H1 (cell line): ENCODE results near the gene CLDN7. TPM values are rescaled to one million over a fixed set of nuclear protein-coding genes. Genes with fewer than 3 reads are reported as not detected.
A peak's percentile ranks its signal among the peaks of the same experiment; 100 is the strongest.

Source experiments
- CTCF ChIA-PET: fragments of 300-600 bp; sonication (Branson Sonifier 250); formaldehyde crosslinking; loops from one replicate; lab custom pipeline; 2021; ENCODE audit not compliant: partially characterized antibody; lab: Charles Lee
- POLR2A ChIA-PET: fragments of 300-600 bp; sonication (Branson Sonifier 250); formaldehyde crosslinking; loops from one replicate; lab custom pipeline; 2021; ENCODE audit warnings: inconsistent platforms; ENCODE audit not compliant: partially characterized antibody; lab: Charles Lee
- DNase-seq, 2 experiments: peaks; one replicate each; pipeline versions ENCODE4 v3.0.0 to v3.0.0-alpha.2; 2010 to 2022; ENCODE audit warnings: low spot score in 2 of 2, low read depth in 1 of 2, mixed read lengths in 1 of 2
- FAIRE-seq: peaks from 2 replicates; lab custom pipeline; 2011; peaks lifted over from hg19 to GRCh38; lab: Jason Lieb, UNC
- H2AFZ ChIP-seq: 2 replicates; pipeline ENCODE4 v1.8.1; 2012; ENCODE audit warnings: low read length, inconsistent platforms
- H2AK5ac ChIP-seq: 2 replicates; pipeline ENCODE4 v1.6.1; 2013; ENCODE audit warnings: low read depth, low read length
- H2BK120ac ChIP-seq: replicated peaks from 2 replicates; pipeline ENCODE3; 2013; ENCODE audit warnings: low read depth, low read length, inconsistent platforms
- H2BK12ac ChIP-seq: 2 replicates; pipeline ENCODE4 v1.6.1; 2013; ENCODE audit warnings: low read depth, low read length
- H2BK15ac ChIP-seq: 2 replicates; pipeline ENCODE4 v1.6.1; 2013; ENCODE audit warnings: low read length
- H2BK20ac ChIP-seq: 2 replicates; pipeline ENCODE4 v1.6.1; 2013; ENCODE audit warnings: low read length
- H2BK5ac ChIP-seq: 2 replicates; pipeline ENCODE4 v1.6.1; 2013; ENCODE audit warnings: low read depth, low read length
- H3K14ac ChIP-seq: 2 replicates; pipeline ENCODE4 v1.6.1; 2013; ENCODE audit warnings: inconsistent platforms; ENCODE audit not compliant: insufficient read length
- H3K18ac ChIP-seq: 2 replicates; pipeline ENCODE4 v1.6.1; 2013; ENCODE audit warnings: low read length; ENCODE audit errors: extremely low read depth
- H3K23ac ChIP-seq: 2 replicates; pipeline ENCODE4 v1.6.1; 2013; ENCODE audit warnings: inconsistent platforms; ENCODE audit not compliant: insufficient read length
- H3K23me2 ChIP-seq: 2 replicates; pipeline ENCODE4 v1.6.1; 2013; ENCODE audit warnings: low read depth, low read length
- H3K27ac ChIP-seq: 2 replicates; pipeline ENCODE4 v1.6.1; 2011; ENCODE audit warnings: low read depth, low read length, inconsistent platforms
- H3K27me3 ChIP-seq, 4 experiments: replicated peaks in 1 of 4; 1 replicate in 1 of 4; 2 replicates in 3 of 4; pipeline versions ENCODE4 v1.6.1 to v1.8.1; 2011 to 2013; ENCODE audit warnings: low read length in 3 of 4, mild to moderate bottlenecking in 3 of 4, inconsistent platforms in 2 of 4, mixed read lengths in 2 of 4, moderate library complexity in 1 of 4; ENCODE audit not compliant: control insufficient read depth in 3 of 4, insufficient read depth in 3 of 4; ENCODE audit errors: extremely low read depth in 1 of 4
- H3K36me3 ChIP-seq, 4 experiments: 2 replicates each; pipeline versions ENCODE4 v1.6.1 to v1.8.1; 2011 to 2013; ENCODE audit warnings: mild to moderate bottlenecking in 4 of 4, low read length in 3 of 4, moderate library complexity in 2 of 4, control low read depth in 1 of 4, inconsistent platforms in 1 of 4; ENCODE audit not compliant: insufficient read depth in 4 of 4, control insufficient read depth in 2 of 4
- H3K4ac ChIP-seq: replicated peaks from 2 replicates; pipeline ENCODE3; 2013; ENCODE audit warnings: low read length, low read depth, mixed read lengths, inconsistent platforms; ENCODE audit not compliant: insufficient read length
- H3K4me1 ChIP-seq, 4 experiments: replicated peaks in 1 of 4; 1 replicate in 1 of 4; 2 replicates in 3 of 4; pipeline versions ENCODE4 v1.6.1 to v1.8.1; 2011 to 2013; ENCODE audit warnings: low read length in 3 of 4, inconsistent platforms in 2 of 4, mixed read lengths in 1 of 4; ENCODE audit not compliant: insufficient read depth in 4 of 4, control insufficient read depth in 3 of 4
- H3K4me2 ChIP-seq, 2 experiments: 2 replicates each; pipeline versions ENCODE4 v1.6.1 to v1.8.1; 2011 to 2013; ENCODE audit warnings: low read depth in 2 of 2, low read length in 2 of 2, control low read depth in 1 of 2, inconsistent platforms in 1 of 2, mild to moderate bottlenecking in 1 of 2; ENCODE audit not compliant: insufficient read depth in 1 of 2
- H3K4me3 ChIP-seq, 4 experiments: fragments of 200-600, 300-600 bp in 1 of 4; sonication (generic), shearing (Covaris generic), sonication (Bioruptor Twin) in 1 of 4; 2 replicates each; pipeline versions ENCODE4 v1.5.1 to v1.8.1; 2011 to 2016; ENCODE audit warnings: low read length in 4 of 4, low read depth in 3 of 4, control low read depth in 2 of 4, inconsistent platforms in 2 of 4, mild to moderate bottlenecking in 2 of 4, mixed read lengths in 1 of 4, moderate library complexity in 1 of 4; ENCODE audit not compliant: insufficient read depth in 2 of 4; ENCODE audit errors: extremely low read depth in 1 of 4
- H3K56ac ChIP-seq: replicated peaks from 2 replicates; pipeline ENCODE3; 2013; ENCODE audit warnings: low read depth, mild to moderate bottlenecking, mixed read lengths, low read length, inconsistent platforms; ENCODE audit not compliant: insufficient read length
- H3K79me1 ChIP-seq: 2 replicates; pipeline ENCODE4 v1.6.1; 2013; ENCODE audit warnings: low read depth, low read length, control low read depth
- H3K79me2 ChIP-seq, 2 experiments: 2 replicates each; pipeline versions ENCODE4 v1.6.1 to v1.8.1; 2012 to 2013; ENCODE audit warnings: low read length in 2 of 2, mild to moderate bottlenecking in 2 of 2, inconsistent platforms in 1 of 2; ENCODE audit not compliant: insufficient read depth in 2 of 2, control insufficient read depth in 1 of 2
- H3K9ac ChIP-seq, 4 experiments: replicated peaks in 1 of 4; 1 replicate in 1 of 4; 2 replicates in 3 of 4; pipeline versions ENCODE4 v1.6.1 to v1.8.1; 2011 to 2013; ENCODE audit warnings: low read depth in 3 of 4, low read length in 3 of 4, control low read depth in 2 of 4, mild to moderate bottlenecking in 2 of 4, moderate library complexity in 2 of 4, inconsistent platforms in 1 of 4; ENCODE audit errors: extremely low read depth in 1 of 4
- H3K9me3 ChIP-seq, 2 experiments: 2 replicates each; pipeline versions ENCODE4 v1.6.1 to v1.8.1; 2012 to 2013; ENCODE audit warnings: mild to moderate bottlenecking in 2 of 2, moderate library complexity in 2 of 2, control low read depth in 1 of 2, inconsistent platforms in 1 of 2, low read depth in 1 of 2, low read length in 1 of 2, mixed read lengths in 1 of 2; ENCODE audit not compliant: insufficient read depth in 2 of 2
- H4K20me1 ChIP-seq, 2 experiments: replicated peaks in 1 of 2; 2 replicates each; pipeline versions ENCODE3 to v1.8.1; 2011 to 2013; ENCODE audit warnings: inconsistent platforms in 2 of 2, low read length in 2 of 2, mild to moderate bottlenecking in 1 of 2; ENCODE audit not compliant: insufficient read depth in 2 of 2, control insufficient read depth in 1 of 2
- H4K5ac ChIP-seq: 2 replicates; pipeline ENCODE4 v1.6.1; 2013; ENCODE audit warnings: low read length, low read depth, mixed read lengths, inconsistent platforms; ENCODE audit not compliant: insufficient read length
- H4K8ac ChIP-seq: 2 replicates; pipeline ENCODE4 v1.8.0; 2013; ENCODE audit warnings: mild to moderate bottlenecking, moderate library complexity, low read length, inconsistent platforms; ENCODE audit not compliant: insufficient read depth; ENCODE audit errors: extremely low read depth
- H4K91ac ChIP-seq: replicated peaks from 2 replicates; pipeline ENCODE3; 2013; ENCODE audit warnings: low read length, mixed read lengths, inconsistent platforms; ENCODE audit not compliant: insufficient read length
- EGR1 ChIP-seq: IDR thresholded peaks from 2 replicates; pipeline ENCODE4 v1.6.1; 2011; ENCODE audit warnings: low read depth, low read length, borderline replicate concordance
- POLR2A ChIP-seq, 2 experiments: IDR thresholded peaks; 1 replicate in 1 of 2; 2 replicates in 1 of 2; pipeline ENCODE4 v1.6.1; 2011; ENCODE audit warnings: low read depth in 2 of 2, low read length in 2 of 2, mild to moderate bottlenecking in 2 of 2; ENCODE audit errors: control extremely low read depth in 1 of 2
- POLR2AphosphoS5 ChIP-seq: IDR thresholded peaks from 2 replicates; pipeline ENCODE4 v1.6.1; 2011; ENCODE audit warnings: low read depth, low read length
- SIN3A ChIP-seq, 2 experiments: IDR thresholded peaks in 1 of 2; conservative IDR thresholded peaks in 1 of 2; 2 replicates each; pipeline ENCODE4 v1.6.1; 2011 to 2012; ENCODE audit warnings: low read length in 2 of 2, improper control_type of control experiment in 1 of 2, low read depth in 1 of 2, mild to moderate bottlenecking in 1 of 2
- WGBS, 2 experiments: shearing (Covaris generic) in 1 of 2; methylation state at CpG; one replicate each; pipeline versions ENCODE4 v1.1.6 to v1.1.7; 2013 to 2015; ENCODE audit warnings: low lambda C conversion rate in 2 of 2, mixed read lengths in 2 of 2, inconsistent platforms in 1 of 2, low coverage in 1 of 2, missing lambda C conversion rate in 1 of 2; ENCODE audit not compliant: insufficient replicate concordance in 2 of 2, insufficient coverage in 1 of 2, insufficient read length in 1 of 2; ENCODE audit errors: extremely low coverage in 1 of 2, missing lambda C conversion rate in 1 of 2; 5-methylcytosine and 5-hydroxymethylcytosine counted together
- polyA plus RNA-seq, 7 experiments: library from polyadenylated mRNA; depleted of rRNA in 3 of 7; stranded (reverse) in 5 of 7; unstranded in 2 of 7; fragments of >200 nt in 5 of 7; fragments of 200-250 nt in 2 of 7; gene quantifications; 1 replicate in 5 of 7; 2 replicates in 1 of 7; 4 replicates in 1 of 7; pipeline versions ENCODE4 v1.2.1 to v1.2.3, GENCODE V29; 2011 to 2013; ENCODE audit warnings: missing spikeins in 2 of 7, mixed read lengths in 2 of 7
- total RNA-seq: library from RNA; stranded (reverse); fragmentation: NEBNext Ultra II Directional; extraction: Animal tissue kit (Norgen Biotek cat#: 25700); gene quantifications from 2 replicates; pipeline ENCODE4 v1.2.1, GENCODE V29; 2021
- TF ChIP-seq, protein P1 (sequence below): IDR thresholded peaks from 2 replicates; pipeline ENCODE4 v1.6.1; 2012; ENCODE audit warnings: inconsistent platforms

CLDN7 gene
- total and polyA plus RNA-seq, 2 of the 8 experiments (the other 6 are each of a cell fraction or from before 2014, with no cell fraction given): 118 to 119 TPM

DNA sequence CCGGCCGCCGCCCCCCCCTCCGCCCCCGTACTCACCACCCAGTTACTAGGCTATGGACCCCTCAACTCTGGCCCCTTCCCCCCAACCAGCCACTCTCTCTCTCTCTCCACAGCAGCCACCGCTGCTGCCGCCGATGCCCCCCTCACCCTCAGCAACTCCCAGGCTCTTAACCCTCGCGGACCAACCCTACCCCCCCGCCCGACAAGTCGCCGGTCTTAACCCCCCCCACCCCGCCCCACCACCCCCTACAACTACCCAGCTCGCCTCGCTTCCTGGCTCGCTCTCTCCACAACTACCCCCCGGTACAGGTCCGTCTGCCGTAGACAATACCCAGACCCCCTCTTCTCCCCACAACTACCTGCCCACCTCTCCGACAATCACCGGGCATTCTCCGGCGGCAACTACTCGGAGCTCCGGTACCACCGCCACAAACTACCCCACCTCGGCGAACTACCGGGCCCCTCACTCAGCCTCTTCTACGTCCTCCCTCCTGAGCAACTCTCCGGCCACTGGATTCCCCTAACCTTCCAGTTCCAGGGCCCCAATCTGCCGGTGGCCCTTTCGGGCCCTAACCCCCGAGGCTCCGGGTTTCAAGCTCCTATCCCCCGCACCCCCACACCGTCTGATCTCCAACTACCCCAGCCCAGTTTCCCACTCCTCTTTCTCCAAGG lies 23.7 kb downstream of the CLDN7 start:
- CTCF ChIA-PET: interaction anchor here (0.5 to 6.4 kb wide), 5 partner anchors 14 to 58 kb away, joined by 3 to 46 read pairs (median 4); partner anchors contain the start of genes ACADVL and DLG4
- no peak overlapping the region for H3K14ac ChIP-seq
- H2BK15ac ChIP-seq: no peak overlapping the region
- H3K56ac ChIP-seq: peak overlapping the region; percentile 93
- peak overlapping the region; percentile 24 to 65 for H3K4me2 ChIP-seq
- H3K27ac ChIP-seq: peak overlapping the region; percentile 63
- no peak overlapping the region for H2BK120ac ChIP-seq
- 0 out of 2 replicates have a peak overlapping the region, but pooled peaks have one; percentile 9 for H2BK12ac ChIP-seq
- DNase-seq (no peak), FAIRE-seq (no peak)
- H3K79me2 ChIP-seq: peaks cover 0 to 52% of the 10 kb centered on the region in 2 experiments; a peak in 2 of 4 replicates
- no peak for TF ChIP-seq EGR1
- TF ChIP-seq POLR2A (IDR thresholded peaks at IDR 0.05; ENCODE audit: control extremely low read depth in 1 of 2, low read depth in 2 of 2, low read length in 2 of 2): peak in 1 of 2 experiments; percentile 10; a peak in 1 of 3 replicates
- TF ChIP-seq SIN3A (conservative IDR thresholded peaks at IDR 0.05 in 1 of 2, IDR thresholded peaks at IDR 0.05 in 1 of 2; ENCODE audit: low read depth in 1 of 2, low read length in 2 of 2): 0 out of 4 replicates have a peak, but pooled peaks of 1 of the 2 experiments have one; percentile 6
- TF ChIP-seq POLR2AphosphoS5: peak; percentile 33; the same call in 1 of the 2 replicates
- TF ChIP-seq, protein P1, sequence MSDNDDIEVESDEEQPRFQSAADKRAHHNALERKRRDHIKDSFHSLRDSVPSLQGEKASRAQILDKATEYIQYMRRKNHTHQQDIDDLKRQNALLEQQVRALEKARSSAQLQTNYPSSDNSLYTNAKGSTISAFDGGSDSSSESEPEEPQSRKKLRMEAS: no peak
- peak overlapping the region; percentile 90 for H4K8ac ChIP-seq
- no peak overlapping the region for H3K23ac ChIP-seq
- no peaks in the 10 kb centered on the region for H3K9me3 ChIP-seq
- H3K23me2 ChIP-seq: peaks cover 18% of the 10 kb centered on the region
- H2AK5ac ChIP-seq: no peak overlapping the region
- H3K4me3 ChIP-seq: peak overlapping the region; percentile 91 to 97 (median 94)
- H2BK20ac ChIP-seq: no peak overlapping the region
- H4K20me1 ChIP-seq: peaks cover 8 to 19% of the 10 kb centered on the region in 2 experiments
- no peak overlapping the region for H2AFZ ChIP-seq
- peak overlapping the region; percentile 74 for H4K5ac ChIP-seq
- peaks cover 5 to 24% (median 12%) of the 10 kb centered on the region in 4 experiments for H3K4me1 ChIP-seq
- POLR2A ChIA-PET: interaction anchor here (0.6 to 19.7 kb wide), 19 partner anchors 9 to 351 kb away, joined by 3 to 386 read pairs (median 4); partner anchors contain the start of genes ACADVL, ACAP1, CLDN7 and CTDNEP1
- peak overlapping the region; percentile 77 for H4K91ac ChIP-seq
- peak overlapping the region; percentile 91 for H3K4ac ChIP-seq
- H3K27me3 ChIP-seq: no peaks in the 10 kb centered on the region
- peak overlapping the region; percentile 87 for H2BK5ac ChIP-seq
- peaks cover 15 to 36% (median 22%) of the 10 kb centered on the region in 4 experiments; a peak in 6 of 8 replicates for H3K36me3 ChIP-seq
- H3K18ac ChIP-seq: peak overlapping the region; percentile 66; the same call in 1 of the 2 replicates
- WGBS, 2 experiments: 3% methylated on average over 16 of the region's 39 CpGs; no CpG with 5 or more reads in 1 of the 2 experiments
- H3K79me1 ChIP-seq: peaks cover 8% of the 10 kb centered on the region; the same call in 1 of the 2 replicates
- peak overlapping the region; percentile 81 to 93 (median 86) for H3K9ac ChIP-seq
